GM21723 (cell line): Measurements from ENCODE around the gene DHRS7B.
"Not testable (repeated sequence)": the region's sequence is repeated elsewhere in the genome, so short reads cannot be mapped to it uniquely, and the experiment has no call there.

Source experiments
- ATAC-seq: cut with Tn5 transposase; IDR thresholded peaks from one replicate; pipeline ENCODE4 v1.9.1; 2021; ENCODE audit warnings: mild to moderate bottlenecking, moderate library complexity; ENCODE audit not compliant: unreplicated experiment

DHRS7B gene

GRCh38 chr17:21107067-21107650 lies 19.6 kb upstream of the DHRS7B start:
- not testable (repeated sequence) for ATAC-seq

DNA sequence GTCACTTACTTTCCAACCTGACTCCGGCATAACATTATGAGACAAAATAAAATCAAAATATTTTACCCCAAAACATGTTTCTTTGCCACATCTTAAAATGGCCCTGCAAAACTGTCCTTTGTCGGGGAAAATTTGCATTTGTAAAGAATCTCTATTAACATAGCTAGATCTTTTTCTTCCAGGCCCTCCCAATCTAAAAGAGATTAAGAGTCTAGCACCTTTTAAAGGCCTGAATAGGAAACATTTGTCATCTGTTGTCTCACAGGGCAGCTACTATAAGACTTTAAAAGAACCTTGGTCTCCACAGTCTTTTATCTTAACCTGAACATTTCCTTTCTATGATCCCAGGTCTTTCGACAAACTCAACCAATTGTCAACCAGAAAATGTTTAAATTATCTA lies 18.1 kb upstream of the DHRS7B start:
- no peak for ATAC-seq

- ATAC-seq, result no peak
These were observed 13.6 kb upstream of the DHRS7B start for GRCh38 chr17:21113049-21113690.

GRCh38 chr17:21113716-21114115 lies 13.0 kb upstream of the DHRS7B start:
- no peak for ATAC-seq

DNA sequence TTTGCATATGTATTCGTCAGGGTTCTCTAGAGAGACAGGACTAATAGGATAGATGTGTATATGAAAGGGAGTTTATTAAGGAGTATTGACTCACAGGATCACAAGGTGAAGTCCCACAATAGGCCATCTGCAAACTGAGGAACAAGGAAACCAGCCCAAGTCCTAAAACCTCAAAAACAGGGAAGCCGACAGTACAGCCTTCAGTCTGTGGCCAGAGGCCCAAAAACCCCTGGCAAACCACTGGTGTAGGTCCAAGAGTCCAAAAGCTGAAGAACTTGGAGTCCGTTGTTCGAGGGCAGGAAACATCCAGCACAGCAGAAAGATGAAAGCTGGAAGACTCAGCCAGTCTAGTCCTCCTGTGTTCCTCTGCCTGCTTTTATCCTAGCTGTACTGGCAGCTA lies 12.0 kb upstream of the DHRS7B start:
- ATAC-seq, result not testable (repeated sequence)

DNA sequence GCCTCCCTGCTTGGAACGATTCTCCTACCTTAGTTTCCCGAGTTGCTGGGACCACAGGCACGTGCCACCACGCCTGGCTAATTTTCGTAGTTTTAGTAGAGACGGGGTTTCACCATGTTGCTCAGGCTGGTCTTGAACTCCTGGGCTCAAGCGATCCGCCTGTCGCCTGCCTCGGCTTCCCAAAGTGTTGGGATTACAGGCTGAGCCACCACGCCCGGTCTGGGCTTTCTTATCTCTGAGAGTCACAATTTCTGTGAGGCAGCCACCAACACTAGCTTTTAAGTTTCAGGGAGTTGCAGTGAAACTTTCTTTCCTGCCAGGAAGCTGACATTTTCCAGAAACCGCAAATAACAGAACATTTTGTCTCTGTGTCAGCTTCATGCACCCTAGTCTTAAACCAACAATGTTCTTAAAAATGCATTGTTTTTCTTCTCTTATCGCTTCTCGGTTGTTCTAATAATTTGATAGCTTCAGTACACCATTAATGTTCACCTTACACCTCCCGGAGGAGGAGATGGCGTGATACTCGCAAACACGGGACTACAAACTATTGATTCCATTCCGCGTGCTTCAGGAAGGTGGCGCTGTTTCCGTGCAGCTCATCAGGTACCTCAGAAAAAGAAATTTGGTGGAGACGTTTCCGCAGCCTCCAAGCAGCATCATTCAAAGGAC lies 7.4 kb upstream of the DHRS7B start:
- ATAC-seq, result peak; percentile 54

DNA sequence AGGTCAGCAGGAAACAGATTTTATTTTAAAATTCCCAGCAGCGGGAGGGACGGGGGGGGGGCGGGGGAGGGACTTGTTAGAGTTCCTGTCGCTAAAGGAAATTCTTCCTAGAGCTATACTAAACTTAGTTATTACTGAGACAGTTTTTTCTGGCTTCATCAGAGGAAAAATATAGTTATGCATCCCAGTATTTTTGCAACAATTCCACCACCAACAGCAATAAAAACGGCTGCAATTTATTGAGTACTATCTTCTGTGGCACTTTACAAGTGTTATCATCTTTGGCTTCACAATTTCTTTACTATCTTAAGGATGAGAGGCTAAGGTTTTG lies 6.9 kb upstream of the DHRS7B start:
- ATAC-seq, result no peak

DNA sequence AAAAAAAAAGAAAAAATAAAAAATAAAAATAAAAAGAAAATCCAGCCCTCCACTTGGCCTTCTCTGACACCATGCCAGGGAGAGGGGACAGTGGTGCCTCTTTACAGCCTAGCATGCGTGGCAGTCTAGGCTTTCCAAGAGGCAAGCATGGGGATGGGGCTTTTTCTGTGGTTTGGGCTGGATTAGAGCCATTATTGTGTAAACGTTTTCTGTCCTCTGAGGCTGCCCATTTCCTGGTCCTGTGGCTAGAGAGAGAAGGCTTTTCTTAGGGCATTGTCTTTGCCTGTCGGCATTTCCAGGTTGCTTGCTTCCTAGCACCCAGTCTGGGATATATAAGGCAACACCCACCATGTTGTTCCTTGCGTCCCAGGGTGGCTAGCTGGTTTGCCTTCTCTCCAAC lies 2.7 kb upstream of the DHRS7B start:
- ATAC-seq, result no peak

- not testable (repeated sequence) for ATAC-seq
These were observed 2.2 kb upstream of the DHRS7B start for GRCh38 chr17:21124517-21124916.

- no peak for ATAC-seq
These were observed 902 bp upstream of the DHRS7B start for GRCh38 chr17:21125862-21126261.

DNA sequence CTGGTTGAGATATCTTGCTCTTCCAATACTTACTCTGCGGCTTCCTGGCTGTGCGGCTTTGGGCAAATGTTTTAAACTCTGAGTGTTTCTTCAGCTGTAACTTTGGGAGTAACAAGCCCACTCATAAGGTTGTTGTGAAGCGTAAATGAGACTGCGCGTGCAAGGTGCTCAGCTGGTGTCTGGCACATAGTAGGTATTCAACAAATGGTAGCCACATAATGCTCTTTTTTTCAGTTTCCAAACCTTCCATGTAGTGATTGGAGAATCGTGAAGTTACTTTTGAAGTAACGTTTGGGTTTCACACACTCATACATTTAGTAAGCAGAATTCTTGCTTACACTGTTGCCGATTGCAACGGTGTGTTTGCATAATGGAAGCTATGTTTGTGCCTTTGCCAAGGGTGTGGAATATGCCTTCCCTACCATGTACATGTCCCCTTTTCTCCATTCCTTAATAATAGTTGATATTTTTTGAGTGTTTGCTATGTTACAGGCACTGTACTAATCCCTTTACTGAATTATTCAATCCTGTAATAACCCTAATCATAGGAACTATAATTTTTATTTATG lies 829 bp downstream of the DHRS7B start:
- no peak for ATAC-seq

DNA sequence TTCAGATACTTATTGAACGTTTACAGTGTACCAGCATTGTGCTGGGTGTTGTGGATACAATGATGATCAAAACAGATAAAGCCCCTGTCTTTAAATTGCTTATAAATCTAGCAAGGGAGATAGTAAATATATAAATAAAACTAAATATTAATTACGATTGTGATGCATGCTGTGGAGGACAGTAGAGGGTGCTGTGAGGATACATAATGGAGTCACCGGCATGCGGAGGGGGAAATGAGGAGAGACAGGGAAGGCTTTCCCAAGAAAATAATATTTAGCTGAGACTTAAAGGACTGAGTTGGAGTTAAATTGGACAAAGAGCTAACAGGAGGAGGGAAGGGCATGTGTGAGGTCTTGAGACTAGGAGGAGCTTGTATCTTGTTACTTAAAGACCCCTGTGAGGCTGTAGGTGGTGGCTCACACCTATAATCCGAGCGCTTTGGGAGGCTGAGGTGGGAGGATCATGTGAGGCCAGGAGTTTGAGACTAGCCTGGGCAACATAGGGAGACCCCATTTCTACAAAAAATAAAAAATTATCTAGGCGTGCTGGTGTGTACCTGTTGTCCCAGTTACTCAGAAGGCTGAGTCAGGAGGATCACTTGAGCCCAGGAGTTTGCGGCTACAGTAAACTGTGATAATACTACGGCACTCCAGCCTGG lies 2.4 kb downstream of the DHRS7B start:
- no peak for ATAC-seq

GRCh38 chr17:21131137-21131536 lies 4.4 kb downstream of the DHRS7B start:
- ATAC-seq, result no peak

DNA sequence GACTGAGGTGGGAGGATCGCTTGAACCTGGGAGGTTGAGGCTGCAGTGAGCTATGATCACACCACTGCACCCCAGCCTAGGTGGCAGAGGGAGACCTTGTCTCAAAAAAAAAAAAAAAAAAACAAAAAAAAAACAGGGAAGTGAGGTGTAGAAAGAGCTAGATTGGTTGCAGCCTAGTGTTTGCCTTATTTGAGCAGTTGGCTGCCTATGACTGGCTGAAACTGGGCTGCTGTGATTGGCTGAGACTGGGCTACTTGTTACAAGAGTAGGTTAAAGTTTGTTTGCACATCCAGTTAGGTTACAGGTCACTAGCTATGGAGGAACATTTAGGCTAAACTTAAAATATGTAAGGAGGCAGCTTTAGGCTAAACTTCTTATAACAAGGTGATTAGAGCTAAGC lies 5.7 kb downstream of the DHRS7B start:
- ATAC-seq, result no peak

- ATAC-seq, result no peak
These were observed 7.8 kb downstream of the DHRS7B start for GRCh38 chr17:21134559-21134958.

DNA sequence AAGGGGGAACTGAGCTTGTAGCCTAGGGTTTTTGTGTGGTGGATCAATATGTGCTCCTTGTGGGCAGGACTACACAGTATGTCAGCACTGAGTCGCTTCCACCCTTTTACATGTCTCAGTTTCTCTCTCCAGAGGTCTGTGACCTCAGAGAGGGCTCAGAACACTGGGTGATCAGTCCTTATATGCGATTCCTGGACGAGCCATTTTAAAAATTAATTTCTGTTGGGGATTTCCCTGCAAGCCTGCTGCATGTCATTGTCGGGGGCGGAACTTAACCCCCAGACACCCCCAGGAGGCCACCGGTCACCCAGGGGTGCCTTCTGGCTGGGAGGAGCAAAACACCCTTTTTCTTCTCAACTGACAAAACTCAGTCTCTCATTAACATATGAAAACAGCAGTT lies 14.1 kb downstream of the DHRS7B start:
- no peak for ATAC-seq

GRCh38 chr17:21141331-21141730 lies 14.6 kb downstream of the DHRS7B start:
- ATAC-seq, result no peak

GRCh38 chr17:21142065-21142464 lies 15.3 kb downstream of the DHRS7B start:
- not testable (repeated sequence) for ATAC-seq

DNA sequence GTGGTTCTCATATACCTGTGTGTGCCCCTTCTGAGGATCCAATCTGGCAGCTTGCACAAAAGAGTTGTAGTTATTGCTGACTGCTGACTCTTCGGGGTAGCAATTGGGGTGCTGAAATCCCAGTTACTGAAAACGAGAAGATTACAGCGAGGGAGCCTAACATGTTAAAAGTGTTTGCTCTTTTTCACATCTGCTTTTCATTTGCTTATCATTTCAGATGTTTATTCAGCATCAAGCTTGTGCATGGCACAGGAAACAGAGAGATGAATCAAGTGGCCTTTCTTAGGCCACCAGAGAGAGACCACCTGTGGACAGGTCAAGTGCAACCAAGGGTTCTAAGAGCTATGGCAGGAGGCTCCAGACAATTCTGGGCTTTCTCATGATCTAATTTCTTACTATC lies 16.9 kb downstream of the DHRS7B start:
- ATAC-seq, result no peak

DNA sequence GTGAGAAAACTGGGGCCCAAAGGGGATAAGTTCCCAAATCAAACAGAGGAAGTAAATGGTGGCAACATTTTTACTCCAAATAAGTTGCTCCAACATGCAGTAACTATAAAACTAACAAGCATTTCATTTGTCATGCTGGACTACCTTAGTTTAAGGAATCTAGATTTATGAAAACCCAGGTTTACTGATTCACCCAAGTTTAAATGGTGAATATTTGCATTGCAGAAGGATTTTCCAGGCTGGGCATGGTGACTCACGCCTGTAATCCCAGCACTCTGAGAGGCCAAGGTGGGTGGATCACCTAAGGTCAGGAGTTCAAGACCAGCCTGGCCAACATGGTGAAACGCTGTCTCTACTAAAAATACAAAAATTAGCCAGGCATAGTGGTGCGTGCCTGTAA lies 17.5 kb downstream of the DHRS7B start:
- not testable (repeated sequence) for ATAC-seq

DNA sequence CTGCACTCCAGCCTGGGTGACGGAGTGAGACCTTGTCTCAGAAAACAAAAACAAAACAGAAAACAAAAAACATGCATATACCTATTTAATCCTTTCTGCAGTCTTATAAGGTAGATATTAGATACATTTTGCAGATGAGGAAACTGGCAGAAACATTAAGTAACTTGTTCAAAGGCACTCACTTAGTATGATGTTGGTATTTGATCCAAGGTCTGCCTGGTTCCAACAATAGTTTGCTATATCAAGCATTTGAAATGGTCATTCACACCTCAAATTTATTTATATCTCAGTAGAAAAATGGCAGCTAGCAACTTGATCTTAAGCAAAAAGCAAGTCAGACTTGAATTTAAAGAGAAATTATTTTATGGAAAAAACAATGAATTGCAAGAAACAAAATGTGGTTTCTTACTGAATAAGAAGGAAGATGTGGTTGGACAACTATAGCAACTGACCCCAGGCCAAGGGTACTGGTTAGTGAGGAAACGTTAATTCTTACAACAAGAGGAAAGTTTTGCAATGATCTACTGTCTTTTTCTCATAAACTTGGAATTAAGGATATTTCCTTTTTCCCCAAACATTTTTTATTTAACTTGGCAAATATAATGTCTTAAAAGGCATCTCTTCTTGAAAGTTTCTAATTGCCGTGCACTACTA lies 19.7 kb downstream of the DHRS7B start:
- ATAC-seq, result no peak
